ENCODE data around the gene FSHB.

DNA sequence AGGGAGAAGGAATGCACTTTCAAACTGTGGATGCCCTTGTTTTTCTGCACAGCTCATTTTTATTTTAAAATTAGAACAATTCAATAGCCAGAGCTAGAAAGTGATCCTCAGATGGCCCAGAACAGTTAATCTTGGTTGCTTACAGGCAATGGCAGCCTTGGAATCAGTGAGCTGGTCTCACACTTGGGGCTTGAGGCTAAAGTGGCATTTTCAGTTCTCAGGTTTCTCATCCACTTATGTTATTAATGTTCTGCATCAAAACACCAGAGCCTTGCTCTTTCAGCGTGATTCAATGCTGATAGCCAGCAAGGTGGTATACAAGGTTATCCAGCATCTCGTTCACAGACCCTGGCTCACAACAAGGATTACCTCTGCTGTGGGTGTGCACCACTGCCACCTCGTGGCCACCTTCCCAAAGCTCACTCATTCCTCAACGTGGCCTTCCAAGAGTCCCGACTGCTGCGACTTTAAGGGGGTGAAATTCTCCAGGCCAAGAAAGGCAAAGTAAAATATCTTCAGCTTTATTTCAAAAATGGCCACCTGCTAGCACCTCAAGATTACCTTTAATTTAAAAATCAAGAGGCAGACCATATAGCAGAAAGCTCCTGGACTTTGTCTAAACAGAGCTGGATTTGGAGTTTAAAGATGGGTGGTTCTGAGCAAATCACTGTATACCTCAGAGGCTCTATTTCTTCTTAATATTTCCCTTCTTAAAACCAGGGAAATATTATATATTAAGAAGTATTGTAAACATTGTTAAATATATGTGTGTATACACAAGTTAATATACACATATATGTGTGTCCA, 34.2 kb upstream of the FSHB start:
- TF ChIP-seq, protein P1, sequence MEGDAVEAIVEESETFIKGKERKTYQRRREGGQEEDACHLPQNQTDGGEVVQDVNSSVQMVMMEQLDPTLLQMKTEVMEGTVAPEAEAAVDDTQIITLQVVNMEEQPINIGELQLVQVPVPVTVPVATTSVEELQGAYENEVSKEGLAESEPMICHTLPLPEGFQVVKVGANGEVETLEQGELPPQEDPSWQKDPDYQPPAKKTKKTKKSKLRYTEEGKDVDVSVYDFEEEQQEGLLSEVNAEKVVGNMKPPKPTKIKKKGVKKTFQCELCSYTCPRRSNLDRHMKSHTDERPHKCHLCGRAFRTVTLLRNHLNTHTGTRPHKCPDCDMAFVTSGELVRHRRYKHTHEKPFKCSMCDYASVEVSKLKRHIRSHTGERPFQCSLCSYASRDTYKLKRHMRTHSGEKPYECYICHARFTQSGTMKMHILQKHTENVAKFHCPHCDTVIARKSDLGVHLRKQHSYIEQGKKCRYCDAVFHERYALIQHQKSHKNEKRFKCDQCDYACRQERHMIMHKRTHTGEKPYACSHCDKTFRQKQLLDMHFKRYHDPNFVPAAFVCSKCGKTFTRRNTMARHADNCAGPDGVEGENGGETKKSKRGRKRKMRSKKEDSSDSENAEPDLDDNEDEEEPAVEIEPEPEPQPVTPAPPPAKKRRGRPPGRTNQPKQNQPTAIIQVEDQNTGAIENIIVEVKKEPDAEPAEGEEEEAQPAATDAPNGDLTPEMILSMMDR (IDR thresholded peaks at IDR 0.05), result peak; percentile 58 to 77 (median 71)
- TF ChIP-seq POLR2A (IDR thresholded peaks at IDR 0.05), result no peak
